ENCODE data around the gene PTPRR.

- TF ChIP-seq CHD2 (IDR thresholded peaks at IDR 0.05; ENCODE audit: low read length, partially characterized antibody), result no peak
- no peak for TF ChIP-seq CTCF (IDR thresholded peaks at IDR 0.05)
- no peak for TF ChIP-seq GABPA (IDR thresholded peaks at IDR 0.05; ENCODE audit: low read depth)
- TF ChIP-seq TAF1 (IDR thresholded peaks at IDR 0.05; ENCODE audit: borderline replicate concordance, low read depth, low read length), result no peak
- TF ChIP-seq PBX3 (IDR thresholded peaks at IDR 0.05), result no peak
- no peak for TF ChIP-seq SMC3 (IDR thresholded peaks at IDR 0.05; ENCODE audit: low read depth, low read length)
Observed at GRCh38 chr12:70839544-70839943, 81.0 kb downstream of the PTPRR start.
